ENCODE results near the gene LMNTD1.

The LMNTD1 gene

DNA sequence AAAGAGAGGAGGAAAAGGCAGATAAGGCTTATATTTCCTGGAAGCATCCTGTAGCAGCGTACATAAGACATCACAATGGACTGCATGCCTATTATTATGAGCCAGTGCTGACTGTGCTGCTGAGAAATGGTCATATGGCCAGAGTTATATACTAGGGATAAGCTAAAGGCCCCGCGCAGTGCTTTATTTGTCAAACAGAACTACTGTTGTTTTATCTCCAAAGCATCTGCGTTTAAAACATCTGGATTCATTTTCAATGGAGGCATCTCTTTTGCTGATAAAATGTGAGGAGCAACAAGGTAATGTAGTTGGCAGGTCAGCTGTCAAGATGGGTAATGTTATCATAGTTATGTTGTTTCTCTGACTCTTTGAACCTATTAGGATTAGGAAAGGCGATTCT is 28.0 kb upstream of the LMNTD1 start:
- Mint-ChIP-seq H3K27ac (ENCODE audit: low read depth) (no peak overlapping the region), H3K27me3 (peaks cover 19% of the 10 kb centered on the region), H3K4me1 (no peaks in the 10 kb centered on the region), H3K36me3 (ENCODE audit: insufficient read depth) (no peaks in the 10 kb centered on the region), H3K4me3 (no peak overlapping the region), H3K9me3 (peaks cover 13% of the 10 kb centered on the region)
- ATAC-seq (replicated peaks; ENCODE audit: extremely low read depth, poor library complexity, severe bottlenecking) (no peak), DNase-seq (ENCODE audit: low spot score in 2 of 2) (no peak)

DNA sequence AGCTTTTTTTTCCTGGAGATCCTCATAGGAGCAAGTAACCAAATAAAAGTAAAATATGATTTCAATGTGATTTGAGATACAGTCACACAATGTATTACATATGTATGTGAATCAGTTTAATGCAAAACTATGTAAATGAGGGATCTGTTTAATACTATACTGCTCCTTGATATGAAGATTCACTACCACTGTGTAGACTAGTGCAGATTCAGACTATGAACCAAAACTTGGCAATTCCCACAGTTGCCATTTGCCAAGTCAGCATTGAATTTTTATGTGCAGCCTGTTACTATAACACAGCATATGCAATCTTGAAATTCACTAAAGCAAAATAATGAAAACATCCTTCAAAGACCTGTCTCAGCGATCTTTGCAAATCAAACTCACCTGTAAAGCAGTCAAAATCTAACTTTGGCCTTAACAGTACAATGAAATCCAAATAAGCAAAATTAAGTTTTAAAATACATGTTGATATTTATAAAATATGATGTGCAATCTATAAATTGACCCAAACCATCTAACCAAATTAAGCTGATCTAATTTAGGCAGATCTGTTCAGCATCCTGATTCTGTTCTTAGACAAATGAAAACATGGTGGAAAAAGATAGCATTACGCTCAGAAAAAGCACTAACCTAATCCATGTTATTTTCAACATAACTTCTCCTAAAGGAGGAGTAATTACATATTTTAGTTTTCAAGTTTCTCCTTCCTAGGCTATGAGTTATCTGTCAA is 25.5 kb upstream of the LMNTD1 start:
- peaks cover 15% of the 10 kb centered on the region for H3K27me3 Mint-ChIP-seq
- peaks cover 11% of the 10 kb centered on the region for H3K9me3 Mint-ChIP-seq
- no peaks in the 10 kb centered on the region for H3K36me3 Mint-ChIP-seq (ENCODE audit: insufficient read depth)
- ATAC-seq (replicated peaks; ENCODE audit: extremely low read depth, poor library complexity, severe bottlenecking) (no peak), DNase-seq (ENCODE audit: low spot score in 2 of 2) (no peak)
- H3K27ac Mint-ChIP-seq (ENCODE audit: low read depth), result no peak overlapping the region
- H3K4me1 Mint-ChIP-seq, result no peaks in the 10 kb centered on the region
- H3K4me3 Mint-ChIP-seq, result no peak overlapping the region

DNA sequence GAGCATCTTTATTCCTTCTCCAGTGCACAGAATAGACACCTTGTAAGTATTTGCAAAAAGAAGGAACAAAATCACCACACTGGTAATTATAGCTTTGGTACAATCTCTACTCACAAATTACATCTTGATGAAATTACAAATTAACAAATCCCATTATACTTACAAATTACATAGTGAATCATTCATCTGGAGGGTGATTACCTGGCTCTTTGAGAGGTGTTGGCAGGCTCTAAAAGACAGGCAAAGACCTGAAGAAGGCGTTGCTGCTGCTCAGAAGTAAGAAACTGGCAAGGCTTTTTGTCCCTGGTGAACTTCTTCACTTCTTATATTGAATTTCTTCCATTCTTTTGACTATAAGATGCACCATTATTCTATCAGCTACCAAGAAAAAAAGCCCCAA is 21.7 kb upstream of the LMNTD1 start:
- DNase-seq (ENCODE audit: low spot score in 2 of 2) (no peak), ATAC-seq (replicated peaks; ENCODE audit: extremely low read depth, poor library complexity, severe bottlenecking) (no peak)
- no peak overlapping the region for H3K4me3 Mint-ChIP-seq
- H3K27ac Mint-ChIP-seq (ENCODE audit: low read depth), result no peak overlapping the region
- H3K27me3 Mint-ChIP-seq, result peaks cover 9% of the 10 kb centered on the region
- H3K9me3 Mint-ChIP-seq, result peaks cover 8% of the 10 kb centered on the region
- no peaks in the 10 kb centered on the region for H3K4me1 Mint-ChIP-seq
- H3K36me3 Mint-ChIP-seq (ENCODE audit: insufficient read depth), result no peaks in the 10 kb centered on the region

DNA sequence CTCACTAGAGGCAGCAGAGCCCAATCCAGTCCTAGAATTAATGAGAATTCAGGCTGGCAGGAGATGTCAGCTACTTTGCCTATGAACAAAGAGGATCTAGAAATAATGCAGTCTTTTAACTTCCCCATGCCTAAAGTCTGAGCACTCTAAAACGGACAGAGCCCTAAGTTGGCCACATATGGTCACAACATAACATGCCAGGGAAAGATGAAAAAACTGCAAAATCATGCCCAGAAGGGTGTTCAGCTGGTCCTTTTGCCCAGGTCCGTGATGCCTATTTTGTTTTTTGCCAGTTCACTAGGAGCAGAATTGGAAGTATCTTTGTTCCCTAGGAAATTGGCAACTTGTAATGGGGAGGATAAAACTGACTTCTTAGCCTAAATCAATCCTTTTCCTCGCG is 20.3 kb upstream of the LMNTD1 start:
- H3K4me3 Mint-ChIP-seq, result no peak overlapping the region
- no peaks in the 10 kb centered on the region for H3K36me3 Mint-ChIP-seq (ENCODE audit: insufficient read depth)
- H3K4me1 Mint-ChIP-seq, result no peaks in the 10 kb centered on the region
- ATAC-seq (replicated peaks; ENCODE audit: extremely low read depth, poor library complexity, severe bottlenecking) (no peak), DNase-seq (ENCODE audit: low spot score in 2 of 2) (no peak)
- peaks cover 9% of the 10 kb centered on the region for H3K27me3 Mint-ChIP-seq
- no peak overlapping the region for H3K27ac Mint-ChIP-seq (ENCODE audit: low read depth)
- H3K9me3 Mint-ChIP-seq, result peaks cover 8% of the 10 kb centered on the region

DNA sequence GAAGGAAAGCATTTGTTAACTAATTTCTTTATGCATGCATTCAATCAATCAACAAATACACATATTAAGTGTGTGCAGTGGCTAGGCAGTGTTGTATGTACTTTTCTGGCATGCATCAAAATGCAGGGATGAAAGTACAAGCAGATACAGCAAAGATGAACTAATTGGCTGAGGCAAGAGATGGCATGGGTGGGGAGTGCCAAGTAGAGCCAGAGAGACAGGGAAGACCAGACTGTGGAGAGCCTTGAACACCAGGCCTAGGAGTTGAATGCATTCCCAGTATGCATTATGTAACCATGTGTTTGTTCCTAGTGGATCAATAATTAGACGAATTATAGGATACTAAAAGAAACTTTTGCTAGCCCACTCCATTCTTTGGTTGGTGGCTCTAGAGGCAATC is 17.3 kb upstream of the LMNTD1 start:
- Mint-ChIP-seq H3K4me1 (no peaks in the 10 kb centered on the region), H3K9me3 (no peaks in the 10 kb centered on the region), H3K27ac (ENCODE audit: low read depth) (no peak overlapping the region)

DNA sequence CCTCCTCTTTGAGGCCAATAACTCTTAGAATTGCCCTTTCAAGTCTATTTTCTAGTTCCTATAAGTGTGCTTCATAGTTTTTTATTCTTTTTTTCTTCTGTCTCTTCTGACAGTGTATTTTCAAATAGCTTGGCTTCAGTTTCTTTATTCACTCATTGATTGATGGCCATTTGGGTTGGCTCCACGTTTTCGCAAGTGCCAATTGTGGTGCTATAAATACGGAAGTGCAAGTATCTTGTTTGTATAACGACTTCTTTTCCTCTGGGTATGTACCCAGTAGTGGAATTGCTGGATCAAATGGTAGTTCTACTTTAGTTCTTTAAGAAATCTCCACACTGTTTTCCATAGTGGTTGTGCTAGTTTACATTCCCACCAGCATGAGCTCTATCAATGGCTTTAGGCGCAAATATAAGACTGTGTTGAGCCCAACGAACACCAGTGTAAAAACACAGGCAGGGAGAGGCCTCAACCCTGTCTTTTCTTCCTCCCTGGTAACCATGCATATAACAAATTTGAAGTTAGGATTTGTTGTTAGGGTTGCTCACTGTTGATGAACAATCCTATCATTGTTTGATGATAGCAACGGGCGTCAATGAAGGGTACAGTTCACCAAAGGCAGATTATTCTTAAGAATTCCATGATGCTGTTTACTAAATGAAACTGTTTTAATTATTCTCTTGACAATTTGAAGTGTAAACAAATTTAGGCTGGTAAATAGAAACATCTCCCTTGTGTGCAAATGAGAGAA is 13.3 kb upstream of the LMNTD1 start:
- Mint-ChIP-seq H3K36me3 (ENCODE audit: insufficient read depth) (peaks cover 3% of the 10 kb centered on the region), H3K27ac (ENCODE audit: low read depth) (no peak overlapping the region), H3K9me3 (peaks cover 5% of the 10 kb centered on the region), H3K4me1 (no peaks in the 10 kb centered on the region), H3K27me3 (peaks cover 2% of the 10 kb centered on the region), H3K4me3 (no peak overlapping the region)
- ATAC-seq (replicated peaks; ENCODE audit: extremely low read depth, poor library complexity, severe bottlenecking), result no peak
- no peak for DNase-seq (ENCODE audit: low spot score in 2 of 2)

More for the DNA sequence above, 17.3 kb upstream of the LMNTD1 start:
- DNase-seq (ENCODE audit: low spot score in 2 of 2) (no peak), ATAC-seq (replicated peaks; ENCODE audit: extremely low read depth, poor library complexity, severe bottlenecking) (no peak)
- no peaks in the 10 kb centered on the region for H3K27me3 Mint-ChIP-seq
- no peak overlapping the region for H3K4me3 Mint-ChIP-seq
- peaks cover 3% of the 10 kb centered on the region for H3K36me3 Mint-ChIP-seq (ENCODE audit: insufficient read depth)

DNA sequence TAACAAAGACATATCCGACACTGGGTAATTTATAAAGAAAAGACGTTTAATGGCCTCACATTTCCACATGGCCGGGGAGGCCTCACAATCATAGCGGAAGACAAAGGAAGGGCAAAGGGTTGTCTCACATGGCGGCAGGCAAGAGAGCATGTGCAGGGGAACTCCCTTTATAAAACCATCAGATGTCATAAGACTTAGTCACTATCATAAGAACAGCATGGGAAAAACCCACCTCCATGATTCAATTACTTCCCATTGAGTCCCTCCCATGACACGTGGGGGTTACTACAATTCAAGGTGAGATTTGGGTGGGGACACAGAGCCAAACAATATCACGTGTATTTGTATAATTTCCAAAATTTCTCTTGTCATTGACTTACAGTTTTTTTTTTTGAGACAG is 5.5 kb upstream of the LMNTD1 start:
- Mint-ChIP-seq H3K9me3 (peaks cover 5% of the 10 kb centered on the region), H3K4me3 (no peak overlapping the region), H3K27me3 (peaks cover 17% of the 10 kb centered on the region), H3K27ac (ENCODE audit: low read depth) (no peak overlapping the region), H3K36me3 (ENCODE audit: insufficient read depth) (no peaks in the 10 kb centered on the region), H3K4me1 (no peaks in the 10 kb centered on the region)
- no peak for DNase-seq (ENCODE audit: low spot score in 2 of 2)
- ATAC-seq (replicated peaks; ENCODE audit: extremely low read depth, poor library complexity, severe bottlenecking), result no peak

DNA sequence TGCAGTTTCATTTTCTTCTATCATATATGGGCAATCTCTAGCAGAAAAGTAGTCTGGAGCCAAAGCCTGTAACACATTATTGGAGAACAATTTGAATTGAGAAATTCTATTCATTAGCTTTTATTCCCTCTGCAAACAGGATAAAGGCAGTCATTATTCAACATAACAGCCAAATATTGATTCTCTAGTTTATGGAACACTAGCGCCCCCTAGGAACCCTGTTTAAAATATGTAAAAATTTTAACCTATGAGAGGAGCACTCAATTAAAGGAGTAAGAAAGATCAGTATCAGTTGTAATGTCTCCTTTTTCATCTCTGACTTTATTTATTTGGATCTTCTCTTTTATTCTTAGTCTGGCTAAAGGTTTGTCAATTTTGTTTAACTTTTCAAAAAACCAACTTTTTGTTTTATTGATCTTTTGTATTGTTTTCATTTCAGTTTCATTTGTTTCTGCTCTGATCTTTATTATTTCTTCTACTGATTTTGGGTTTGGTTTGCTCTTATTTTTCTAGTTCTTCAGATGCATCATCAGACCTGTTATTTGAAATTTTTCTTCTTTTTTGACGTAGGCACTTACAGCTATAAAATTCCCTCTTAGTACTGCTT is 4.8 kb upstream of the LMNTD1 start:
- DNase-seq (ENCODE audit: low spot score in 2 of 2) (no peak), ATAC-seq (replicated peaks; ENCODE audit: extremely low read depth, poor library complexity, severe bottlenecking) (no peak)
- no peak overlapping the region for H3K27ac Mint-ChIP-seq (ENCODE audit: low read depth)
- H3K36me3 Mint-ChIP-seq (ENCODE audit: insufficient read depth), result no peaks in the 10 kb centered on the region
- no peaks in the 10 kb centered on the region for H3K4me1 Mint-ChIP-seq
- H3K27me3 Mint-ChIP-seq, result peaks cover 17% of the 10 kb centered on the region
- no peak overlapping the region for H3K4me3 Mint-ChIP-seq
- peaks cover 4% of the 10 kb centered on the region for H3K9me3 Mint-ChIP-seq

DNA sequence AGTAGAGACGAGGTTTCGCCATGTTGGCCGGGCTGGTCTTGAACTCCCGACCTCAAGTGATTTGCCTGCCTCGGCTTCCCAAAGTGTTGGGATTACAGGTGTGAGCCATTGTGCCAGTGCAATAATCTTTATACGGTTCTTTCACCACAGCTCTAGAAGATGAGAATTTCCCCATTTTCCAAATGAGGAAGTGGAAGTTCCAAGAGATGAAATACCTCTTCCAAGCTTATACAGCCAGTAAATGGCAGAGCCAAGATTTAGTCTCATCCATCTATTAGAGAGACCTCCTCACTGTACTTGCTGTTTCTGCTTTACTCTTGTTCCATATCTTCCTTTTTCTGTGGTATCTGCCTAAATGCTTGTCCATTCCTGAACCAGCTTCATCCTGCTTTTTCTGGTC is 3.1 kb upstream of the LMNTD1 start:
- Mint-ChIP-seq H3K4me3 (no peak overlapping the region), H3K36me3 (ENCODE audit: insufficient read depth) (no peaks in the 10 kb centered on the region), H3K27ac (ENCODE audit: low read depth) (no peak overlapping the region), H3K4me1 (no peaks in the 10 kb centered on the region), H3K9me3 (no peaks in the 10 kb centered on the region), H3K27me3 (peaks cover 13% of the 10 kb centered on the region)
- ATAC-seq (replicated peaks; ENCODE audit: extremely low read depth, poor library complexity, severe bottlenecking), result no peak
- no peak for DNase-seq (ENCODE audit: low spot score in 2 of 2)

DNA sequence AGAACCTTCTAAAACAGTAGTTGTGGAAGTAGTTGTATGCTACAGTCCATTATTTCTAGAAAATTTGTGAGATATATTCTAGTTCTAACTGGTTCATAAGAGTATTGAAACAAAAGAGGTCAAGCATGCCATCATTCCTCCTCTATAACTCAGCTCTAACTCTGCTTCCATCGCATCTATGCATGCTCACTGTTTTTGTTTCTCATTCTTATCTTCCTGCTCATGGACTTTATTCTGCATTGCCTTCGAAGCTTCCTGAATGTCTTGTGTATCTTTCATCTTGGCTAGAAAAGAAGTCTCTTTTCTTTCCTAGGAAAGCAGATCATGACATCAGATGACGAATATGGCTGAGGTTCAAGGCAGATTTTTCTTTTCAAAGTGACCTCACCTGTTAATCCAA is 402 bp downstream of the LMNTD1 start:
- ATAC-seq (replicated peaks; ENCODE audit: extremely low read depth, poor library complexity, severe bottlenecking) (no peak), DNase-seq (ENCODE audit: low spot score in 2 of 2) (no peak)
- H3K27ac Mint-ChIP-seq (ENCODE audit: low read depth), result no peak overlapping the region

DNA sequence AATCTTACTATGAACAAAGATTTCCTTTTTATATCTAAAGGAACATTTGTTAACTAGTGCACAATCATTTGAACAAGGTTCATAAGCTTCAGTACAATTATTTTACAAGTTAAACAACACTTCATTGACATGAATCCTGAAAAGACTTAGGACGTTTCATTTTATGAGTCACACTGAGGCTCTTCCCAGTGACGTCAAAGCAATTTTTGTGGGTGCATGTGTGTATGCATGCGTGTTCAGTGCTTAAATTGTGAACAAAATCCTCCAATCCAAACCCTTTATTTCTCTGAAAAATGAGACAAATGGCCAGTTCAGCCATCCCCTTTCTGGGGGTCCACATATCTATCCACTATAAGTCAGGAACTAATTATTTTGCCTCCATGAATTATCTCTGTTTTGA is 2.9 kb downstream of the LMNTD1 start:
- Mint-ChIP-seq H3K4me3 (no peak overlapping the region), H3K36me3 (ENCODE audit: insufficient read depth) (no peaks in the 10 kb centered on the region), H3K27me3 (no peaks in the 10 kb centered on the region), H3K9me3 (peaks cover 5% of the 10 kb centered on the region), H3K4me1 (no peaks in the 10 kb centered on the region), H3K27ac (ENCODE audit: low read depth) (no peak overlapping the region)
- ATAC-seq (replicated peaks; ENCODE audit: extremely low read depth, poor library complexity, severe bottlenecking) (no peak), DNase-seq (ENCODE audit: low spot score in 2 of 2) (no peak)

More for the DNA sequence above, 402 bp downstream of the LMNTD1 start:
- no peaks in the 10 kb centered on the region for H3K36me3 Mint-ChIP-seq (ENCODE audit: insufficient read depth)
- peaks cover 9% of the 10 kb centered on the region for H3K27me3 Mint-ChIP-seq
- H3K4me3 Mint-ChIP-seq, result no peak overlapping the region
- H3K9me3 Mint-ChIP-seq, result no peaks in the 10 kb centered on the region
- H3K4me1 Mint-ChIP-seq, result no peaks in the 10 kb centered on the region

DNA sequence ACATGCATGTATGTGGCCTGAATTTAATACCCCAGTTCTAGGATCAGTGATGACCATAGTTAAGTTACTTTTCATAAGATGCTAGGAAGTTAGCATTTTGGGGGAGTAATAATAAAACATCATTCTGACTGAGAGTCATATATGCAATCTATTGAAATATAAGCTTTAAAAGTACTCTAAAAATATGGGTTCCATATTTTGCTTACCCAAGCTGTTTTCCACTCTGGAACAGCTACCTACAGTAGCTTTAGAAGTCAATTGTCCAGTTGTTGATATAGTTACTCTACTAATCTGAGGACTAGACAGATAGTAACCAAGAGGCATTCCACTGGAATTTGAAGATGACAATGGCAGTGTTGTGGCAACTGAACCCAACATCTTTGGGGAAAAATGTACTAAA is 4.0 kb downstream of the LMNTD1 start:
- H3K4me1 Mint-ChIP-seq, result no peaks in the 10 kb centered on the region

DNA sequence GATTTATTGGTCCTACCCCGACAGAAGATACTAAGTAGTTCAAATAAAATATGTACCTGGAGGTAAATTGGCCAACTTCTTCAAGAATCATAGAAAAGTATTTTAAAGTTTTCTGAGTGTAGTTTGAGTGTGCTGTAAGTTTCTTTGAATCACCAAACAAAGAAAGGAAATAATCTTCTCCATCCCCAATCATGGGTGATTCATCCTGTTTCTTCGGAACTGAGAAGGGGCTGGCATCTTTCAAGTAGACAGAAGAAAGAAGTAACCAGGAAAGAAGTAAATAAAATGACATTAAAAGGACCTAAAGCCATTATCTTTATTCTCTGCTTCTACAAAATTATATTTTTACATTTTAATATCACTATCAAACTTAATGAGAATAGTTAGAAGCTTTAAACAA is 6.8 kb downstream of the LMNTD1 start:
- Mint-ChIP-seq H3K27me3 (no peaks in the 10 kb centered on the region), H3K27ac (ENCODE audit: low read depth) (no peak overlapping the region), H3K9me3 (peaks cover 7% of the 10 kb centered on the region), H3K4me3 (no peak overlapping the region), H3K4me1 (no peaks in the 10 kb centered on the region), H3K36me3 (ENCODE audit: insufficient read depth) (no peaks in the 10 kb centered on the region)
- no peak for ATAC-seq (replicated peaks; ENCODE audit: extremely low read depth, poor library complexity, severe bottlenecking)
- DNase-seq (ENCODE audit: low spot score in 2 of 2), result no peak

More for the DNA sequence above, 4.0 kb downstream of the LMNTD1 start:
- no peak overlapping the region for H3K4me3 Mint-ChIP-seq
- H3K27me3 Mint-ChIP-seq, result no peaks in the 10 kb centered on the region
- peaks cover 7% of the 10 kb centered on the region for H3K9me3 Mint-ChIP-seq
- DNase-seq (ENCODE audit: low spot score in 2 of 2) (no peak), ATAC-seq (replicated peaks; ENCODE audit: extremely low read depth, poor library complexity, severe bottlenecking) (no peak)
- no peak overlapping the region for H3K27ac Mint-ChIP-seq (ENCODE audit: low read depth)
- H3K36me3 Mint-ChIP-seq (ENCODE audit: insufficient read depth), result no peaks in the 10 kb centered on the region

Measured in central memory CD8-positive, alpha-beta T cell (primary cell).